NAMALWA (cell line): ENCODE results near the gene GPX2.
"Not testable (repeated sequence)": the region's sequence is repeated elsewhere in the genome, so short reads cannot be mapped to it uniquely, and the experiment has no call there.

Experiments
- DNase-seq: peaks from one replicate; pipeline ENCODE4 v3.0.0-alpha.2; 2015; ENCODE audit warnings: low spot score

GPX2 gene

GRCh38 chr14:64913477-64913876 is 29.1 kb downstream of the GPX2 start:
- not testable (repeated sequence) for DNase-seq

GRCh38 chr14:64912261-64912660 is 30.3 kb downstream of the GPX2 start:
- DNase-seq: no peak

- no peak for DNase-seq
Measured at GRCh38 chr14:64910847-64911495, 31.6 kb downstream of the GPX2 start.

DNA sequence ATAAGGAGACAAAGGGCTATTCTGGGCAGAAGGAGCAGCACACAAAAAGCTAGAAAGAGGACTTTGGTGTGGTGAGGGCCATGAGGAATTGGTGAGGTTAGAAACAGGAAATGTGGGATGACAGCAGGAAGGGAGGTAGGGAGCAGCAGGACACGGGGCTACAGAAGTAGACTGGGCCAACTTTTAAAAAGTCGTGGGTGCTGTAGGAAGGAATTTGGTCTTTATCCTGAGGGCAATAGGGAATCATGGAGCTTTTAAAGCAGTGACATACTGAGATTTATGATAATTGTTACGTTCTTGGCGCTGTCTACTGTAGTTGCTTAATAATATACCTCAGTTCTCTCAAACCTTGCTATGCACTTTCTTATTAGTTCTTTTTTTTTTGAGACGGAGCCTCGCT is 36.5 kb downstream of the GPX2 start:
- no peak for DNase-seq

DNA sequence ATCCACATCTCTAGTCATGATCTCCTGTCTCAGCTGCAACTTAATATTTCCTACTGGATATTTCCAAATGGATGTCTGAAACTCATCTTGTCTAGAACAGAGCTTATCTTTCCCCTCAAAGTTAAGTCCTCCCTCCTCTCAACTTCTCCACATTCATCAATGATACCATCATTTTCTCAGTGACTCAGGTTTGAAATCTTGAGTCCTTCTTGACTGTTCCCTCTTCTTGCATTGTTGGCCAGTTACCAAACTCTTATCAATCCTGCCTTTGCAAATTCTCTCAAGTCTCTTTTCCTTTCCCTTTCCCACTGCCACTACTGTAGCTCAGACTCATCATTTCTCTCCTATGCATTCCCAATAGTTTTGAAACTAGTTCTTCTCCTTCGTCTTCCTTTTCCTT is 42.6 kb downstream of the GPX2 start:
- no peak for DNase-seq

- peak; percentile 62 for DNase-seq
Measured at GRCh38 chr14:64891839-64892375, 50.6 kb downstream of the GPX2 start.

DNA sequence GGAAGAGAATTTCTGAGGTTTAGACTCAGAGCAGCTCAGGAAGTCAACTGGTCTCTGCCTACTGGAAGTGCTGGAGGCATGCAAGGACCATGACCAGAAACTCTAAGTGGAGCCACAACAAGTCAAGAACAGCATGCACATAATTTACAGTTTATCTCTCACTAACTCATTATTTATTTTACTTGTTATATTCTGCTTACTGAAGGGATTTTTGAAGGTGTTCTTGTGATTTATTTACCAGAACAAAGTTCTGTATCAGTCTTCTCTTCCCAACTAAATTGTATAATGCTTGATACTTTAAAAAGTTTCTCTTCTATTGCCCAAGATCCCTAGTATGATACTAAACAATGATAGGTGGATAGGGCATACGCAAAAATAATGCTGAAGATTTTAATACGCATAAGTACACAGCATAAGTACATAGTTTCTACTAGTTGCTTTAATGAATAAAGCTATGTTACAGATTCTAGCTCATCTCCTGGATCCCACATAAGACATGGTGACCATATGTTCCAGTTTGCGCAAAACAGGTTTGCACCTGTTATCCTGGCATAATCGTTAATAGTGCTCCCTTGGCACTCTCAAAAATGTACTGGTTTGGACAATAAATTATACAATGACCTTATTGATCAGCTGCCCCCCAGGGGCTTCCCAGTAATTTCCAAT is 51.2 kb downstream of the GPX2 start:
- no peak for DNase-seq

DNA sequence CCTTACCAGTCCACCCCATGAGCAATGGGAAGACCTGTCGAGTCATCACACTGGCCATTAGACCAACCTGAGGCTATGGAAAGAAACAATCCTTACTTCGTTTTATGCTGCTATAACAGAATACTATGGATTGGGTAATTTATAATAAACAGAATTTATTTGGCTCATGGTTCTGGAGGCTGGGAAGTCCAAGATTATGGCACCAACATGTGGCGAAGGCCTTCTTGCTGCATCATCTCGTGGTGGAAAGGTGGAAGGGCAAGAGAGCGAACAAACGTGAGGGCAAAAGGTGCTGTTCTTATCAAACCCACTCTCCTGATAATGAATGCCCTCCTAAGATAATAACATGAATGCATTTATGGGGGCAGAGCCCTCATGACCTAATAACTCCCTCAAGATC is 53.2 kb downstream of the GPX2 start:
- DNase-seq: no peak
